Nephron (organoid): ENCODE results near the gene PHC2.

Source experiments
- H3K27ac Mint-ChIP-seq, 3 experiments: 2 replicates each; pipeline ENCODE4 v1.8.0; 2020; ENCODE audit warnings: mixed read lengths in 3 of 3, mild to moderate bottlenecking in 2 of 3, moderate library complexity in 1 of 3
- H3K27me3 Mint-ChIP-seq: 2 replicates; pipeline ENCODE4 v1.8.0; 2021; ENCODE audit warnings: low read depth, mild to moderate bottlenecking, moderate library complexity, mixed read lengths
- H3K36me3 Mint-ChIP-seq: 2 replicates; pipeline ENCODE4 v1.8.0; 2020; ENCODE audit warnings: low read depth, mixed read lengths
- H3K4me1 Mint-ChIP-seq: 2 replicates; pipeline ENCODE4 v1.8.0; 2020; ENCODE audit warnings: mixed read lengths
- H3K4me3 Mint-ChIP-seq, 3 experiments: 2 replicates each; pipeline ENCODE4 v1.8.0; 2020; ENCODE audit warnings: mild to moderate bottlenecking in 3 of 3, mixed read lengths in 3 of 3, moderate library complexity in 2 of 3
- H3K9me3 Mint-ChIP-seq: 2 replicates; pipeline ENCODE4 v1.8.0; 2020; ENCODE audit warnings: mixed read lengths
- TF ChIP-seq, protein P1 (sequence below), 3 experiments: fragments of 200-600 bp; sonication (generic); IDR thresholded peaks; one replicate each; pipeline ENCODE4 v1.5.0; 2021; ENCODE audit warnings: antibody characterized with exemption in 3 of 3; ENCODE audit not compliant: unreplicated experiment in 3 of 3

Gene PHC2

DNA sequence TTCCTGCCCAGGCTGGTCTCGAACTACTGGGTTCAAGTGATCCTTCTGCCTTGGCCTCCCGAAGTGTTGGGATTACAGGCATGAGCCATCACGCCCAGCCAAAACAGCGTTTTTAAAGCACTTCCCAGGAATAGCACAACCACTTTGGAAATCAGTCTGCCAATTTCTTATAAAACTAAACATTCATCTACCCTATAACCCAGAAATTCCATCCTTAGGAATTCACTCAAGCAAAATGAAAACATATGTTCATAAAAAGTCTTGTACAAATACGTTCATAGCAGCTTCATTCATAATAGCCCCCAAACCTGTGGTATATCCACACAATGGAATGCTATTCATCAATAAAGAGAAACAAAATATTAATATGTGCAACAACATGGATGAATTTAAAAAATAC, 36.1 kb downstream of the PHC2 start:
- H3K4me3 Mint-ChIP-seq: no peak overlapping the region
- H3K27me3 Mint-ChIP-seq: no peaks in the 10 kb centered on the region
- H3K27ac Mint-ChIP-seq: no peak overlapping the region
- TF ChIP-seq, protein P1, sequence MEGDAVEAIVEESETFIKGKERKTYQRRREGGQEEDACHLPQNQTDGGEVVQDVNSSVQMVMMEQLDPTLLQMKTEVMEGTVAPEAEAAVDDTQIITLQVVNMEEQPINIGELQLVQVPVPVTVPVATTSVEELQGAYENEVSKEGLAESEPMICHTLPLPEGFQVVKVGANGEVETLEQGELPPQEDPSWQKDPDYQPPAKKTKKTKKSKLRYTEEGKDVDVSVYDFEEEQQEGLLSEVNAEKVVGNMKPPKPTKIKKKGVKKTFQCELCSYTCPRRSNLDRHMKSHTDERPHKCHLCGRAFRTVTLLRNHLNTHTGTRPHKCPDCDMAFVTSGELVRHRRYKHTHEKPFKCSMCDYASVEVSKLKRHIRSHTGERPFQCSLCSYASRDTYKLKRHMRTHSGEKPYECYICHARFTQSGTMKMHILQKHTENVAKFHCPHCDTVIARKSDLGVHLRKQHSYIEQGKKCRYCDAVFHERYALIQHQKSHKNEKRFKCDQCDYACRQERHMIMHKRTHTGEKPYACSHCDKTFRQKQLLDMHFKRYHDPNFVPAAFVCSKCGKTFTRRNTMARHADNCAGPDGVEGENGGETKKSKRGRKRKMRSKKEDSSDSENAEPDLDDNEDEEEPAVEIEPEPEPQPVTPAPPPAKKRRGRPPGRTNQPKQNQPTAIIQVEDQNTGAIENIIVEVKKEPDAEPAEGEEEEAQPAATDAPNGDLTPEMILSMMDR (IDR thresholded peaks at IDR 0.05; ENCODE audit: unreplicated experiment in 3 of 3): no peak
- peaks cover 57% of the 10 kb centered on the region for H3K4me1 Mint-ChIP-seq
- H3K36me3 Mint-ChIP-seq: no peaks in the 10 kb centered on the region
- no peaks in the 10 kb centered on the region for H3K9me3 Mint-ChIP-seq

DNA sequence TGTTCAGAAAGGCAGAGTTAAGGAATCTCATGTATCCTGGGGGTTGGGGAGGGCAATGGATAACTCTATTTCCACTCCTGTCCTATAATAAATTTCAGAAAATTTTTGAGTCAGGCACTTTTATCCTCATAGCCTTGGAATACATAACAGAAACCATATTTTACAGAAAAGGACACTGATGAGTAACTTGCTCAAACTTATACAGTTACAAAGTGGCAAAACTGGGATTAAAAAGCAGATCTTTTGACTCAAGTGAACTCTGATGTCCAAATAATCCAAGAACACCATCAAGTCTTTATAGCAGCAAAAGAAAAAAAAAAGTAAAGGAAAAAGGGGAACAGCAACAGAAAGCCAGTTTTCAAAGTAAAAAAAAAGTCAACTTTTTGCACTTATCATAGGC, 36.9 kb downstream of the PHC2 start:
- no peaks in the 10 kb centered on the region for H3K9me3 Mint-ChIP-seq
- no peak overlapping the region for H3K4me3 Mint-ChIP-seq
- H3K27ac Mint-ChIP-seq: no peak overlapping the region
- peaks cover 57% of the 10 kb centered on the region for H3K4me1 Mint-ChIP-seq
- TF ChIP-seq, protein P1 (IDR thresholded peaks at IDR 0.05; ENCODE audit: unreplicated experiment in 3 of 3): no peak
- no peaks in the 10 kb centered on the region for H3K27me3 Mint-ChIP-seq
- no peaks in the 10 kb centered on the region for H3K36me3 Mint-ChIP-seq

DNA sequence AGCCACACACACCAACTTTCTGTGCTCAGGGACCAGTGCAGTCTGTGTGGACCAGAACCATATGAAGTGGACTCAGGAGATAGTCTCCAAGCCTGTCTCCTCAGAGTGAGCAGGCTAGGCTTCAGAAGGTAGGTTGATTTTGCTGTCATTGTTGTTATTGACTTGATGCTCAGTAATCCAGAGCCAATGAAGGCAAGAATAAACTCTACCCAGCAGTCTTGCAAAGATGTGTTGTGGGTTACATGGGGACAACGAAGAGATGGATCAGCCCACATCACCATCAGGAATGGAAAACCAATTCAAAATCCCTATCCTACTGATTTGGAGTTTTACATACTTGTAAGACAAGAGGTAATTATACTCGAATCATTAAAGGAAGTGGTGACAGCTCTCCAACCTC, 37.4 kb downstream of the PHC2 start:
- TF ChIP-seq, protein P1 (IDR thresholded peaks at IDR 0.05; ENCODE audit: unreplicated experiment in 3 of 3): no peak
- Mint-ChIP-seq H3K4me3 (no peak overlapping the region), H3K9me3 (no peaks in the 10 kb centered on the region), H3K4me1 (peaks cover 57% of the 10 kb centered on the region), H3K36me3 (no peaks in the 10 kb centered on the region), H3K27me3 (no peaks in the 10 kb centered on the region), H3K27ac (peak overlapping the region in 1 of 3 experiments; percentile 48)

DNA sequence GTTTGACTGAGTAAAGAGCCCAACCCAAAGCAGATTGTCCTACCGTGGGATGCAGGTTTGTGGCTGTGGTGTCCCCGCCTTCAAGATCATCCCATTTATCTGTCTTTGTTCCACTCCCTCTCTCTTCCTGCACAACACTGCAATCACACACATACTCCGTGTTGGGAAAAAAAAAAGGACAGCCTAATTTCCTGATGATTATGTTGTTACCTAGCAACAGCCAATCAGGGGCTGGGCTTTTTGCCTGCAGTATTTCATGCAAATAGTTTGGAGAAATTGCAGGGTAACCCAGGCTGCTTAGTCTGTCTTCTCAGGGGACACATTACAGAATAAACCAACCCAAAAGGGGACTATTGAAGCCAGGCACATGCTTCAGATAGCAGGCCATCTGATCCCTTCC, 38.3 kb downstream of the PHC2 start:
- H3K9me3 Mint-ChIP-seq: no peaks in the 10 kb centered on the region
- peak overlapping the region in 1 of 3 experiments; percentile 54 for H3K4me3 Mint-ChIP-seq
- no peaks in the 10 kb centered on the region for H3K27me3 Mint-ChIP-seq
- peaks cover 56% of the 10 kb centered on the region for H3K4me1 Mint-ChIP-seq
- TF ChIP-seq, protein P1 (IDR thresholded peaks at IDR 0.05; ENCODE audit: unreplicated experiment in 3 of 3): no peak
- peak overlapping the region; percentile 8 to 60 (median 48) for H3K27ac Mint-ChIP-seq
- no peaks in the 10 kb centered on the region for H3K36me3 Mint-ChIP-seq

DNA sequence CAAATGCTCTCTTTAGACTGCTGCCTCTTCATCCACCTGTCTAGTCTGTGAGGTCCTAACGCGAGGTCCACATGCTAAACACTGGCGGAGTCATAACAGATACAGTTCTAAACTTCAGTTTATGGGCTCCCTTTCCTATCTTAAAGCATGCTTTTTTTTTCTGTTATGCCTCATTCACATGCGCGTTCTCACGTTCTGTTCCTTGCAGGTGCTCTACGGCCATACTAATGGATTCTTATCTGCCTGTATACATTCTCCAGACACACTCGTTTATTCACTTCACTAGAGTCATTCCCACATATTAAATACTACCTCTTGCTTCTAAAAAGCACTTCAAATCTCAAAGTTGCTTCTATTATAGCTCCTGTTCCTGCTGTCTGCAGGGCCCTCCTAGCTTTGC, 38.7 kb downstream of the PHC2 start:
- TF ChIP-seq, protein P1 (IDR thresholded peaks at IDR 0.05; ENCODE audit: unreplicated experiment in 3 of 3): no peak
- Mint-ChIP-seq H3K27ac (peak overlapping the region; percentile 8 to 60 (median 48)), H3K4me3 (peak overlapping the region in 1 of 3 experiments; percentile 54), H3K9me3 (no peaks in the 10 kb centered on the region), H3K36me3 (no peaks in the 10 kb centered on the region), H3K27me3 (no peaks in the 10 kb centered on the region), H3K4me1 (peaks cover 58% of the 10 kb centered on the region)

DNA sequence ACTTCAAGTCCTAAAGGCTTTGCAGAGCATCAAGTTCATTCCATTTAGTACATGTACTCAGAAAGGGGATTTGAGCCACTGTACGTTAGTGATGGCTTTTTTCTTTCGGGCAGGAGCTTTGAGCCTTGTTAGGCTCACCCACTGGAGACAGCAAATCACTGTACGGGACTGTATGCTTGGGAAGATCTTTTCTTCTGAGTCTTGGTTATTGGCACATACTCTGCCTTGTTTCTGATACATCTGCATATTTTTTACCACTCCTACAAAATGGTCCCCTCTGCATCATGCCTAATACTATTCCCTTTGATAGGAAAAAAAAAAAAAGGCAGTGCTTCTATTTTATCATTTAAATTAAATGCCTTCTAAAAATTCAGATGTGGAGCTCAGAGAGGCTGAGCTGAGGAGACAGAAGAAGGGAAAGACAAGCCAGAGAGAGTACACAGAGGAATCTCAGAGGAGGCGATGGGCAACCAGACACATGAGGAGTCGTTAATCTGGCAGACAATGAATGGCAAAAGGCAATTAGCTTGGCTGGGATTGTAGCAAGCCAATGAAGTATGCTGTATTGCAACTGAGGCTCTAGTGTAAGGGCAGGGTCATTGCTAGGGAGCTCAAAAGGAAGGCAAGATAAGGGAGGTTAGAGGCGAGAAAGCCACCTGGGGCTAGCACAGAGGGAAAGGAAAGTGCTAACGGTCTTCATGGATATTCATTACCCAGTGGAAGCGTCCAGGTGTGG, 39.4 kb downstream of the PHC2 start:
- H3K27me3 Mint-ChIP-seq: no peaks in the 10 kb centered on the region
- no peaks in the 10 kb centered on the region for H3K36me3 Mint-ChIP-seq
- TF ChIP-seq, protein P1 (IDR thresholded peaks at IDR 0.05; ENCODE audit: unreplicated experiment in 3 of 3): no peak
- no peak overlapping the region for H3K4me3 Mint-ChIP-seq
- H3K4me1 Mint-ChIP-seq: peaks cover 58% of the 10 kb centered on the region
- no peaks in the 10 kb centered on the region for H3K9me3 Mint-ChIP-seq
- peak overlapping the region in 2 of 3 experiments; percentile 27 to 48 for H3K27ac Mint-ChIP-seq
